GM18861 (cell line): Measurements from ENCODE around the gene ICOSLG.
"Not testable (repeated sequence)": the region's sequence is repeated elsewhere in the genome, so short reads cannot be mapped to it uniquely, and the experiment has no call there.

Experiments
- ATAC-seq: cut with Tn5 transposase; IDR thresholded peaks from one replicate; pipeline ENCODE4 v1.9.1; 2021; ENCODE audit not compliant: unreplicated experiment

Gene ICOSLG

GRCh38 chr21:44240842-44241241 lies at the start of gene ICOSLG:
ICOSLG (minus strand) TSS chr21:44240943; CDS start chr21:44240817, 126 bp downstream.
- ATAC-seq: not testable (repeated sequence)

GRCh38 chr21:44289381-44290010 lies 48.8 kb upstream of the ICOSLG start:
- no peak for ATAC-seq

GRCh38 chr21:44288251-44289110 lies 47.7 kb upstream of the ICOSLG start:
- no peak for ATAC-seq

GRCh38 chr21:44286716-44287632 lies 46.2 kb upstream of the ICOSLG start:
- ATAC-seq: no peak

- no peak for ATAC-seq
Measured at GRCh38 chr21:44286086-44286715, 45.5 kb upstream of the ICOSLG start.

GRCh38 chr21:44285138-44285992 lies 44.6 kb upstream of the ICOSLG start, which contains the start of gene AIRE:
AIRE (plus strand) TSS chr21:44285876; CDS start chr21:44286007, 131 bp downstream.
- no peak for ATAC-seq

GRCh38 chr21:44283948-44284347 lies 43.2 kb upstream of the ICOSLG start:
- ATAC-seq: no peak

- ATAC-seq: not testable (repeated sequence)
Measured at GRCh38 chr21:44283211-44283785, 42.6 kb upstream of the ICOSLG start.

- no peak for ATAC-seq
Measured at GRCh38 chr21:44282370-44282769, 41.6 kb upstream of the ICOSLG start.

GRCh38 chr21:44281801-44282200 lies 41.1 kb upstream of the ICOSLG start:
- no peak for ATAC-seq

GRCh38 chr21:44279354-44280260 lies 38.9 kb upstream of the ICOSLG start:
- ATAC-seq: no peak

- ATAC-seq: no peak
Measured at GRCh38 chr21:44275041-44275440, 34.3 kb upstream of the ICOSLG start.

- no peak for ATAC-seq
Measured at GRCh38 chr21:44273046-44273445, 32.3 kb upstream of the ICOSLG start.

- no peak for ATAC-seq
Measured at GRCh38 chr21:44272284-44272858, 31.6 kb upstream of the ICOSLG start.

GRCh38 chr21:44271558-44272283 lies 31.0 kb upstream of the ICOSLG start:
- no peak for ATAC-seq

- no peak for ATAC-seq
Measured at GRCh38 chr21:44269090-44269489, 28.3 kb upstream of the ICOSLG start.

GRCh38 chr21:44267655-44268142 lies 27.0 kb upstream of the ICOSLG start:
- ATAC-seq: no peak
